Kidney (tissue), 14 donors: ENCODE data around the gene MYO9B. TPM values are rescaled to one million over a fixed set of nuclear protein-coding genes. Genes with fewer than 3 reads are reported as not detected.

Experiments used
- DNase-seq, 5 donors: peaks; one replicate each; pipeline ENCODE4 v3.0.0-alpha.2; 2013 to 2020
- FAIRE-seq: peaks from 2 replicates; lab custom pipeline; 2012; peaks lifted over from hg19 to GRCh38; lab: Jason Lieb, UNC
- H3K27ac ChIP-seq, 2 donors: one replicate each; pipeline ENCODE4 v1.7.0; 2013; ENCODE audit warnings: low read depth in 2 of 2, low read length in 2 of 2, inconsistent platforms in 1 of 2
- H3K27me3 ChIP-seq: one replicate; pipeline ENCODE4 v1.7.1; 2013; ENCODE audit warnings: low read length, inconsistent platforms; ENCODE audit not compliant: control insufficient read depth, insufficient read depth
- H3K36me3 ChIP-seq, 3 donors: one replicate each; pipeline versions ENCODE4 v1.7.0 to v1.7.1; 2013; ENCODE audit warnings: low read length in 3 of 3, control low read depth in 1 of 3, inconsistent platforms in 1 of 3; ENCODE audit not compliant: insufficient read depth in 3 of 3, control insufficient read depth in 2 of 3
- H3K4me1 ChIP-seq, 3 donors: one replicate each; pipeline versions ENCODE4 v1.7.0 to v1.7.1; 2013; ENCODE audit warnings: low read length in 3 of 3, inconsistent platforms in 1 of 3, low read depth in 1 of 3; ENCODE audit not compliant: control insufficient read depth in 2 of 3, insufficient read depth in 2 of 3
- H3K4me3 ChIP-seq, 3 donors: one replicate each; pipeline versions ENCODE4 v1.7.0 to v1.8.1; 2013; ENCODE audit warnings: low read length in 3 of 3, control low read depth in 1 of 3, inconsistent platforms in 1 of 3
- H3K9ac ChIP-seq, 3 donors: one replicate each; pipeline versions ENCODE4 v1.7.0 to v1.7.1; 2013; ENCODE audit warnings: low read length in 3 of 3, control low read depth in 1 of 3, inconsistent platforms in 1 of 3
- H3K9me3 ChIP-seq, 3 donors: one replicate each; pipeline versions ENCODE4 v1.7.0 to v1.7.1; 2013; ENCODE audit warnings: low read length in 3 of 3, control low read depth in 1 of 3, inconsistent platforms in 1 of 3; ENCODE audit not compliant: control insufficient read depth in 2 of 3, insufficient read depth in 1 of 3
- intact Hi-C: fragments of 100-400 bp; cut with DNase I; formaldehyde crosslinking; loops from one replicate; pipeline ENCODE4 v1.11.1; 2022
- polyA plus RNA-seq: library from polyadenylated mRNA; stranded (reverse); fragments of 350-450 nt; fragmentation: Illumina TruSeq; extraction: RNeasy Lipid Tissue Mini Kit (QIAGEN cat#74804); gene quantifications from one replicate; pipeline ENCODE4 v1.2.3, GENCODE V29; 2014; ENCODE audit warnings: low read depth, low replicate concordance; ENCODE audit not compliant: insufficient read depth
- total RNA-seq: library from RNA; stranded (reverse); fragmentation: NEBNext Ultra II Directional; extraction: Animal tissue kit (Norgen Biotek cat#: 25700); gene quantifications from one replicate; pipeline ENCODE4 v1.2.1, GENCODE V29; 2021
- TF ChIP-seq, protein P1 (sequence below): IDR thresholded peaks from 3 replicates; pipeline ENCODE4 v1.5.1; 2012; ENCODE audit warnings: mild to moderate bottlenecking, moderate library complexity, borderline replicate concordance; ENCODE audit not compliant: insufficient read depth; ENCODE audit errors: extremely low read depth
- donor health status: control.
- donor health status: control.
- donor health status: control.
- donor health status: control.
- donor health status: control.
- donor health status: DM: yes; HTN: yes; CAD: no.
- donor health status: Normal renal cell carcinoma (clear cell type).

The MYO9B gene
- total and polyA plus RNA-seq, 2 donors from 2014 or later = 14.7 to 68.1 TPM

GRCh38 chr19:17170538-17171297 lies 95.1 kb downstream of the MYO9B start:
- DNase-seq = no peak
- Histone ChIP-seq H3K36me3 (peaks cover 2 to 25% (median 9%) of the 10 kb centered on the region in 3 donors), H3K4me1 (no peaks in the 10 kb centered on the region), H3K4me3 (no peak overlapping the region), H3K9me3 (no peaks in the 10 kb centered on the region), H3K9ac (no peak overlapping the region), H3K27ac (no peak overlapping the region), H3K27me3 (no peaks in the 10 kb centered on the region)
- no peak for FAIRE-seq
- TF ChIP-seq, protein P1, sequence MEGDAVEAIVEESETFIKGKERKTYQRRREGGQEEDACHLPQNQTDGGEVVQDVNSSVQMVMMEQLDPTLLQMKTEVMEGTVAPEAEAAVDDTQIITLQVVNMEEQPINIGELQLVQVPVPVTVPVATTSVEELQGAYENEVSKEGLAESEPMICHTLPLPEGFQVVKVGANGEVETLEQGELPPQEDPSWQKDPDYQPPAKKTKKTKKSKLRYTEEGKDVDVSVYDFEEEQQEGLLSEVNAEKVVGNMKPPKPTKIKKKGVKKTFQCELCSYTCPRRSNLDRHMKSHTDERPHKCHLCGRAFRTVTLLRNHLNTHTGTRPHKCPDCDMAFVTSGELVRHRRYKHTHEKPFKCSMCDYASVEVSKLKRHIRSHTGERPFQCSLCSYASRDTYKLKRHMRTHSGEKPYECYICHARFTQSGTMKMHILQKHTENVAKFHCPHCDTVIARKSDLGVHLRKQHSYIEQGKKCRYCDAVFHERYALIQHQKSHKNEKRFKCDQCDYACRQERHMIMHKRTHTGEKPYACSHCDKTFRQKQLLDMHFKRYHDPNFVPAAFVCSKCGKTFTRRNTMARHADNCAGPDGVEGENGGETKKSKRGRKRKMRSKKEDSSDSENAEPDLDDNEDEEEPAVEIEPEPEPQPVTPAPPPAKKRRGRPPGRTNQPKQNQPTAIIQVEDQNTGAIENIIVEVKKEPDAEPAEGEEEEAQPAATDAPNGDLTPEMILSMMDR = no peak
- intact Hi-C loops = no loop called here

GRCh38 chr19:17171874-17172273 lies 96.3 kb downstream of the MYO9B start:
- no peak overlapping the region for H3K9ac ChIP-seq
- no peak for DNase-seq
- H3K4me1 ChIP-seq = no peaks in the 10 kb centered on the region
- FAIRE-seq = no peak
- peaks cover 4 to 28% (median 9%) of the 10 kb centered on the region in 3 donors for H3K36me3 ChIP-seq
- intact Hi-C loops = no loop called here
- H3K4me3 ChIP-seq = no peak overlapping the region
- no peak overlapping the region for H3K27ac ChIP-seq
- no peaks in the 10 kb centered on the region for H3K27me3 ChIP-seq
- TF ChIP-seq, protein P1 = no peak
- H3K9me3 ChIP-seq = no peaks in the 10 kb centered on the region

DNA sequence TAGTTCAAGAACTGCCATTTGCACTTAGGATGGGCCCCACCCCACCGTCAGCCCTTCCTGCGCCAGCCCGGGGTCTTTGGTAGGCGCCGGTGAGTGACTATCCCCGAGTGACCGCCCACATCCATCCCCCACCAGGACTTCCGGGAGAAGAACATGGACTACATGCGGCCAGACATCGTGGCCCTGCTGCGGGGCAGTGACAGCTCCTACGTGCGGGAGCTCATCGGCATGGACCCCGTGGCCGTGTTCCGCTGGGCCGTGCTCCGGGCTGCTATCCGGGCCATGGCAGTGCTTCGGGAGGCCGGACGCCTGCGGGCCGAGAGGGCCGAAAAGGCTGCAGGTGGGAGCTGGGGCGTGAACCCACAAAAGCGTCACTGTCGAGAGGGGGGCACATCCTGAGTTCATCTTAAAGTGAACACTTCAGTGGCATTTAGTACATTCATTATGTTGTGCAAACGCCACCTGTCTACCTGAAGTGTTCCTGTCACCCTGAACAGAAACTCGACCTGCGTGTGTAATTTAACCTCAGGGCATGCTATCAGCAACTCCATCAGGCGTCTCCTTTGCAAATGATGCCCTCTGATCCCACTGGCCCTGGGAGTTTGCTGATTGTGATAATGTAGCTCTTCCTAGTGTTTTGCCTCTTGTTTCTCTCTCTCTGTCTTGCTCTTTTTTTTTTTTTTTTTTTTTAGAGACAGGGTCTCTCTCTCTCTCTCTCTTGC lies 97.2 kb downstream of the MYO9B start:
- intact Hi-C loops = no loop called here
- no peaks in the 10 kb centered on the region for H3K4me1 ChIP-seq
- H3K9ac ChIP-seq = no peak overlapping the region
- no peaks in the 10 kb centered on the region for H3K9me3 ChIP-seq
- H3K4me3 ChIP-seq = no peak overlapping the region
- no peak for FAIRE-seq
- TF ChIP-seq, protein P1 = no peak
- no peaks in the 10 kb centered on the region for H3K27me3 ChIP-seq
- DNase-seq = peak in 1 of 5 donors; percentile 8
- H3K27ac ChIP-seq = no peak overlapping the region
- H3K36me3 ChIP-seq = peaks cover 4 to 27% (median 9%) of the 10 kb centered on the region in 3 donors
